Endothelial cell of umbilical vein (primary cell): ENCODE measurements around the gene CELF2. TPM values are rescaled to one million over a fixed set of nuclear protein-coding genes. Genes with fewer than 3 reads are reported as not detected.

Experiments used
- BruUV-seq: library from RNA; stranded (reverse); fragments of 400-500 nt; replicated peaks from 2 replicates; lab custom pipeline; 2021; lab: Mats Ljungman, UMichigan
- CTCF ChIA-PET: fragments of 300-600, 350-600 bp; sonication (Branson Sonifier 250); formaldehyde crosslinking; loops from one replicate; lab custom pipeline; 2021; ENCODE audit warnings: antibody characterized with exemption, inconsistent platforms; lab: Charles Lee
- POLR2A ChIA-PET: fragments of 300-600, 350-600 bp; sonication (Branson Sonifier 250); formaldehyde crosslinking; loops from one replicate; lab custom pipeline; 2021; ENCODE audit warnings: antibody characterized with exemption, inconsistent platforms; lab: Charles Lee
- DNase-seq: peaks from one replicate; pipeline ENCODE4 v3.0.0-alpha.2; 2011; ENCODE audit warnings: low read depth, low spot score
- FAIRE-seq: peaks from 2 replicates; lab custom pipeline; 2011; peaks lifted over from hg19 to GRCh38; lab: Jason Lieb, UNC
- H2AFZ ChIP-seq: 2 replicates; pipeline ENCODE4 v1.6.0; 2012; ENCODE audit warnings: low read depth, low read length, control low read depth, inconsistent platforms
- H3K27ac ChIP-seq: 2 replicates; pipeline ENCODE4 v1.5.1; 2011; ENCODE audit warnings: low read depth, mild to moderate bottlenecking, control low read depth, low read length, moderate library complexity; ENCODE audit not compliant: insufficient read depth
- H3K27me3 ChIP-seq, 2 experiments: 2 replicates each; pipeline versions ENCODE4 v1.6.0 to v1.6.1; 2011; ENCODE audit warnings: low read length in 2 of 2, mixed read lengths in 1 of 2; ENCODE audit not compliant: control insufficient read depth in 2 of 2, insufficient read depth in 2 of 2
- H3K36me3 ChIP-seq, 2 experiments: 2 replicates in 1 of 2; 3 replicates in 1 of 2; pipeline ENCODE4 v1.5.1; 2011; ENCODE audit warnings: low read length in 2 of 2, mild to moderate bottlenecking in 1 of 2, moderate library complexity in 1 of 2; ENCODE audit not compliant: control insufficient read depth in 2 of 2, insufficient read depth in 2 of 2; ENCODE audit errors: extremely low read depth in 1 of 2
- H3K4me1 ChIP-seq: 3 replicates; pipeline ENCODE4 v1.5.1; 2011; ENCODE audit warnings: mild to moderate bottlenecking, low read length; ENCODE audit not compliant: control insufficient read depth, insufficient read depth; ENCODE audit errors: extremely low read depth
- H3K4me2 ChIP-seq: 2 replicates; pipeline ENCODE4 v1.6.1; 2011; ENCODE audit warnings: low read length, control low read depth, mixed read lengths; ENCODE audit not compliant: insufficient read depth
- H3K4me3 ChIP-seq, 3 experiments: fragments of 200-600 bp in 1 of 3; sonication (generic), shearing (Covaris generic) in 1 of 3; replicated peaks in 1 of 3; 2 replicates each; pipeline ENCODE4 v1.5.1; 2011 to 2016; ENCODE audit warnings: control low read depth in 3 of 3, low read length in 3 of 3, mild to moderate bottlenecking in 2 of 3, inconsistent platforms in 1 of 3, low read depth in 1 of 3, moderate library complexity in 1 of 3; ENCODE audit not compliant: insufficient read depth in 1 of 3
- H3K79me2 ChIP-seq: 2 replicates; pipeline ENCODE4 v1.6.0; 2012; ENCODE audit warnings: low read length, inconsistent platforms; ENCODE audit not compliant: control insufficient read depth, insufficient read depth
- H3K9ac ChIP-seq: replicated peaks from 2 replicates; pipeline ENCODE3; 2011; ENCODE audit warnings: low read length, control low read depth; ENCODE audit not compliant: insufficient read depth; ENCODE audit errors: extremely low read depth
- H3K9me1 ChIP-seq: replicated peaks from 3 replicates; pipeline ENCODE4 v1.6.0; 2011; ENCODE audit warnings: mild to moderate bottlenecking, low read length; ENCODE audit not compliant: control insufficient read depth, insufficient read depth; ENCODE audit errors: extremely low read depth
- H3K9me3 ChIP-seq: replicated peaks from 2 replicates; pipeline ENCODE4 v1.5.1; 2012; ENCODE audit warnings: low read length, inconsistent platforms; ENCODE audit not compliant: control insufficient read depth, insufficient read depth
- H4K20me1 ChIP-seq: replicated peaks from 2 replicates; pipeline ENCODE3; 2011; ENCODE audit warnings: mild to moderate bottlenecking, low read length; ENCODE audit not compliant: control insufficient read depth, insufficient read depth; ENCODE audit errors: extremely low read depth
- CTCF ChIP-seq, 2 donors: IDR thresholded peaks; 1 replicate in 1 of 2; 2 replicates in 1 of 2; pipeline ENCODE4 v1.5.1; 2011; ENCODE audit warnings: low read length in 2 of 2, mild to moderate bottlenecking in 2 of 2, moderate library complexity in 2 of 2, control low read depth in 1 of 2, inconsistent platforms in 1 of 2, low read depth in 1 of 2; ENCODE audit not compliant: insufficient read depth in 1 of 2; ENCODE audit errors: extremely low read depth in 1 of 2
- FOS ChIP-seq: IDR thresholded peaks from 2 replicates; pipeline ENCODE4 v1.6.1; 2011; ENCODE audit warnings: mild to moderate bottlenecking, low read length, moderate library complexity, borderline replicate concordance; ENCODE audit not compliant: insufficient read depth
- JUN ChIP-seq: IDR thresholded peaks from 2 replicates; pipeline ENCODE4 v1.6.1; 2011; ENCODE audit warnings: borderline replicate concordance, low read depth; ENCODE audit not compliant: insufficient read length, insufficient read depth
- MAX ChIP-seq: IDR thresholded peaks from 2 replicates; pipeline ENCODE4 v1.6.1; 2011; ENCODE audit not compliant: insufficient read depth, insufficient read length
- POLR2A ChIP-seq: IDR thresholded peaks from 2 replicates; pipeline ENCODE4 v1.6.1; 2012; ENCODE audit warnings: low read depth, mild to moderate bottlenecking, control low read depth, low read length
- POLR2AphosphoS5 ChIP-seq: IDR thresholded peaks from 2 replicates; pipeline ENCODE4 v1.6.1; 2012; ENCODE audit warnings: low read depth, mild to moderate bottlenecking, control low read depth, low read length, moderate library complexity; ENCODE audit not compliant: insufficient read depth
- dilution Hi-C: fragments of 300-500 bp; cut with MboI; formaldehyde crosslinking; loops from one replicate; pipeline ENCODE4 v1.15.0; 2019; ENCODE audit warnings: low sequenced_read_pairs; ENCODE audit not compliant: extremely low pct_ligation_motif_present
- intact Hi-C: fragments of 100-400 bp; cut with micrococcal nuclease; formaldehyde crosslinking; loops from one replicate; pipeline ENCODE4 v1.10.0; 2022
- polyA plus RNA-seq, 4 experiments: library from polyadenylated mRNA; depleted of rRNA in 3 of 4; stranded (reverse) in 3 of 4; unstranded in 1 of 4; fragments of >200 nt; gene quantifications; 2 replicates each; pipeline versions ENCODE4 v1.2.1 to v1.2.3, GENCODE V29; 2011 to 2012; ENCODE audit warnings: missing spikeins in 1 of 4
- total RNA-seq: library from RNA; stranded (reverse); gene quantifications from 2 replicates; pipeline ENCODE4 v1.2.3, GENCODE V29; 2021

CELF2 gene
- total and polyA plus RNA-seq, 2 donors (not counting 3 experiments of a cell fraction or from before 2014, with no cell fraction given): 21.6 to 42.6 TPM

GRCh38 chr10:11253385-11254002 is 235.8 kb downstream of the CELF2 start:
- no peak for FAIRE-seq
- no peak for DNase-seq
- Histone ChIP-seq H3K4me3 (no peak overlapping the region), H3K27me3 (no peaks in the 10 kb centered on the region), H4K20me1 (no peaks in the 10 kb centered on the region), H3K4me2 (no peak overlapping the region), H3K79me2 (no peaks in the 10 kb centered on the region), H3K9me3 (no peaks in the 10 kb centered on the region), H2AFZ (no peak overlapping the region), H3K9ac (no peak overlapping the region), H3K4me1 (no peaks in the 10 kb centered on the region), H3K36me3 (no peaks in the 10 kb centered on the region), H3K27ac (no peak overlapping the region), H3K9me1 (no peaks in the 10 kb centered on the region)
- ChIA-PET CTCF (interaction anchor here (1.4 kb wide), 1 partner anchor 11 kb away, joined by 3 read pairs; no protein-coding TSS in a partner anchor), POLR2A (no interaction called here)
- dilution Hi-C loops (no loop called here), intact Hi-C loops (no loop called here)
- no TSS peak for BruUV-seq
- no peak for TF ChIP-seq POLR2A
- no peak for TF ChIP-seq POLR2AphosphoS5
- no peak for TF ChIP-seq MAX
- TF ChIP-seq CTCF (IDR thresholded peaks at IDR 0.05; ENCODE audit: extremely low read depth in 1 of 2, insufficient read depth in 1 of 2, low read depth in 1 of 2, low read length in 2 of 2): no peak
- TF ChIP-seq FOS: no peak
- no peak for TF ChIP-seq JUN
